Stimulated activated CD8-positive, alpha-beta memory T cell treated with anti-CD3 and anti-CD28 coated beads, Interleukin-7, amount 100 ng/mL, for 4 hours (primary cell): ENCODE results near the gene SYPL2.
A peak's percentile ranks its signal among the peaks of the same experiment; 100 is the strongest.

Source experiments
- DNase-seq, 2 donors: peaks; one replicate each; pipeline ENCODE4 v3.0.0-alpha.2; 2020; ENCODE audit warnings: low read depth in 2 of 2

SYPL2 gene

GRCh38 chr1:109492779-109493178, 26.4 kb downstream of the SYPL2 start:
- DNase-seq = no peak

- DNase-seq = no peak
Observed at GRCh38 chr1:109493227-109493626, 26.9 kb downstream of the SYPL2 start.

GRCh38 chr1:109493805-109494539, 27.6 kb downstream of the SYPL2 start, which contains the start of gene CYB561D1:
CYB561D1 (plus strand) TSS chr1:109494094; CDS start chr1:109494140, 46 bp downstream.
- peak; percentile 73 to 83 for DNase-seq

- DNase-seq = no peak
Observed at GRCh38 chr1:109495738-109496137, 29.4 kb downstream of the SYPL2 start.

- no peak for DNase-seq
Observed at GRCh38 chr1:109497449-109498160, 31.3 kb downstream of the SYPL2 start.

- DNase-seq = peak; percentile 31 to 44
Observed at GRCh38 chr1:109498161-109498801, 31.9 kb downstream of the SYPL2 start.

- no peak for DNase-seq
Observed at GRCh38 chr1:109499081-109499480, 32.7 kb downstream of the SYPL2 start.

- DNase-seq = peak; percentile 17 to 33
Observed at GRCh38 chr1:109499661-109500536, 33.6 kb downstream of the SYPL2 start.

GRCh38 chr1:109500941-109501381, 34.6 kb downstream of the SYPL2 start:
- no peak for DNase-seq

GRCh38 chr1:109501644-109502363, 35.5 kb downstream of the SYPL2 start:
- DNase-seq = no peak

GRCh38 chr1:109502364-109502851, 36.1 kb downstream of the SYPL2 start:
- peak in 1 of 2 donors; percentile 22 for DNase-seq

- DNase-seq = no peak
Observed at GRCh38 chr1:109503935-109504334, 37.6 kb downstream of the SYPL2 start.

- DNase-seq = no peak
Observed at GRCh38 chr1:109504974-109505373, 38.6 kb downstream of the SYPL2 start.

- DNase-seq = no peak
Observed at GRCh38 chr1:109508001-109508872, 41.9 kb downstream of the SYPL2 start.

GRCh38 chr1:109508873-109509175, 42.5 kb downstream of the SYPL2 start:
- no peak for DNase-seq

GRCh38 chr1:109509176-109510134, 43.1 kb downstream of the SYPL2 start, which contains the start of gene AMIGO1:
AMIGO1 (minus strand) TSS chr1:109509727; CDS start chr1:109508912, 815 bp downstream.
- peak in 1 of 2 donors; percentile 61 for DNase-seq

GRCh38 chr1:109513110-109513710, 46.9 kb downstream of the SYPL2 start:
- DNase-seq = no peak

GRCh38 chr1:109514846-109515245, 48.5 kb downstream of the SYPL2 start:
- no peak for DNase-seq
